ENCODE data around the gene SLC25A18.

The SLC25A18 gene

DNA sequence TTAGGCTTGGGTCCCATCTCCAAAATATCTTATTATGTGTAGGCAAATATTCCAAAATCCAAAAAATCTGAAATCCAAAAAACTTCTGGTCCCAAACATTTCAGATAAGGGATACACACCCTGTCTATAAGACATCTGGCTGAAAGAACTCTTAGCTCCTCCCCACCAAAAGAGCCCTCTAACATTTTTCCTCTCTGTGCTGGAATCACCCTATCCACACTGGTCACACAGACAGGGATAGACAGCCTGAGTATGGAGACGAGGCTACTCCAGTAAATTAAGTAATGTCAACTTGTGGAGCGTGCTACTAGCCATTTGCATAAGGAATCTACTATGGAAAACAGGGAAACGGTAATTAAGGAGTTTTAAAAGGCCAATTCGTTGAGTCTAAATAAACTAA lies 40.4 kb downstream of the SLC25A18 start:
- ChIA-PET CTCF (no interaction called here), POLR2A (no interaction called here)
- TF ChIP-seq TARDBP (IDR thresholded peaks at IDR 0.05): no peak
- DNase-seq (ENCODE audit: extremely low spot score): no peak

DNA sequence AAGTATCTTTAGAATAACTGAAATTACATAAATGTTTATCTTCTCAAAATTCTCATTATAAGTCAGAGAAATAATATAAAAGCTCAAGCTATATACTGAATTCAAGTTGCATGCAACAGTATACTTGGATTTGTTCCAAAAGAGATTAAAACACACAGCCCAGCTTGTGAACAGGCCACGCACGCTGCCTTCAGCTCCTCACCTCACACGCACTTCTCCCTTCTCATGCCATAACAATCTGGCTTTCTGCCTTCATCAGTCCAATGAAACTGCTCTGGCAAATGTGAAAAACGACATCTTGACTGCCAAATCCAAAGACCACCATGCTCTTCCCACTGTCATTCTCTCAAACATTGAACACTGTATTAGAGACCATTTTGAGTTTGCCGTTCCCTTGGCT lies 43.2 kb downstream of the SLC25A18 start:
- DNase-seq (ENCODE audit: extremely low spot score): no peak
- CTCF ChIA-PET: interaction anchor here (1.3 kb wide), 1 partner anchor 9 kb away, joined by 3 read pairs; no protein-coding TSS in a partner anchor
- TF ChIP-seq BHLHE40 (IDR thresholded peaks at IDR 0.05; ENCODE audit: borderline replicate concordance): no peak
- TF ChIP-seq, protein P1, sequence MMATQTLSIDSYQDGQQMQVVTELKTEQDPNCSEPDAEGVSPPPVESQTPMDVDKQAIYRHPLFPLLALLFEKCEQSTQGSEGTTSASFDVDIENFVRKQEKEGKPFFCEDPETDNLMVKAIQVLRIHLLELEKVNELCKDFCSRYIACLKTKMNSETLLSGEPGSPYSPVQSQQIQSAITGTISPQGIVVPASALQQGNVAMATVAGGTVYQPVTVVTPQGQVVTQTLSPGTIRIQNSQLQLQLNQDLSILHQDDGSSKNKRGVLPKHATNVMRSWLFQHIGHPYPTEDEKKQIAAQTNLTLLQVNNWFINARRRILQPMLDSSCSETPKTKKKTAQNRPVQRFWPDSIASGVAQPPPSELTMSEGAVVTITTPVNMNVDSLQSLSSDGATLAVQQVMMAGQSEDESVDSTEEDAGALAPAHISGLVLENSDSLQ (IDR thresholded peaks at IDR 0.05): no peak
- TF ChIP-seq FOXK2 (IDR thresholded peaks at IDR 0.05): no peak
- no peak for TF ChIP-seq ELF4 (IDR thresholded peaks at IDR 0.05)
- no peak for TF ChIP-seq TARDBP (IDR thresholded peaks at IDR 0.05)
- TF ChIP-seq ARNT (IDR thresholded peaks at IDR 0.05): no peak
- TF ChIP-seq FOXA1 (IDR thresholded peaks at IDR 0.05): no peak
- TF ChIP-seq LEF1 (IDR thresholded peaks at IDR 0.05; ENCODE audit: borderline replicate concordance): no peak
- no peak for TF ChIP-seq FOXM1 (IDR thresholded peaks at IDR 0.05; ENCODE audit: borderline replicate concordance)
- no peak for TF ChIP-seq SUZ12 (IDR thresholded peaks at IDR 0.05)
- no peak for TF ChIP-seq ZNF384 (IDR thresholded peaks at IDR 0.05)
- TF ChIP-seq HDGF (IDR thresholded peaks at IDR 0.05; ENCODE audit: borderline replicate concordance): no peak
- TF ChIP-seq CTBP1 (IDR thresholded peaks at IDR 0.05; ENCODE audit: borderline replicate concordance): no peak
- no peak for TF ChIP-seq NFRKB (IDR thresholded peaks at IDR 0.05)
- TF ChIP-seq L3MBTL2 (conservative IDR thresholded peaks at IDR 0.05): no peak
- TF ChIP-seq SP1 (IDR thresholded peaks at IDR 0.05): no peak
- POLR2A ChIA-PET: interaction anchor here (1.3 kb wide), 1 partner anchor 33 kb away, joined by 4 read pairs; no protein-coding TSS in a partner anchor

DNA sequence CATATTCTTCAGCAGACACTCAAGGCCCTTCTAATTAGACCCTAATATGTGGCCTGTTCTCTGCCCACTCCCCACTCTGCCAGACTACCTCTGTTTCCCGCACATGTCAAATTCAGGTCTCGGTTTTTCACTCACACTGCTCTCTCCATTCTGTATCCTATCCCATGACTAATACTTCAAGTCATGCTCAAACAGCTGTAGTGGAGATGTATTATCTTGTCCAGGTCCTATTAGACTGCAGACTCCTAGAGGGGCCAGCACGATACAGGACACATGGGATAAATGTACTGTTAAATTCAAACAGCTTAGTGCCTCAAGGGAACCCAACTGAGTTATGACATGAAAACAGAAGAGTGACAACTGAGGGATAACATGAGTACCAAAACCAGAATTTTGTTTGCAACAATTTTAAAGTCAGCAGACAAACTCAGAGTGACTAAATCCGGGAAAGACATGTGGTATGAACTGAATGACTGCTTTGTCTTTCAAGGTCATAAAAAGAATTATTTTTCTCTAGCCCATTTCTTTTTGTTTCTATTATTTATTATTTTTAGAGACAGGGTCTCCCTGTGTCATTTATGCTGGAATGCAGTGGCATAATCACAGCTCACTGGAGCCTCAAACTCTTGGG lies 44.7 kb downstream of the SLC25A18 start:
- DNase-seq (ENCODE audit: extremely low spot score): no peak
- POLR2A ChIA-PET: no interaction called here
- CTCF ChIA-PET: no interaction called here
- TF ChIP-seq, protein P1 (IDR thresholded peaks at IDR 0.05): no peak
- TF ChIP-seq ARNT (IDR thresholded peaks at IDR 0.05) (no peak), BHLHE40 (IDR thresholded peaks at IDR 0.05; ENCODE audit: borderline replicate concordance) (no peak), SUZ12 (IDR thresholded peaks at IDR 0.05) (no peak)

DNA sequence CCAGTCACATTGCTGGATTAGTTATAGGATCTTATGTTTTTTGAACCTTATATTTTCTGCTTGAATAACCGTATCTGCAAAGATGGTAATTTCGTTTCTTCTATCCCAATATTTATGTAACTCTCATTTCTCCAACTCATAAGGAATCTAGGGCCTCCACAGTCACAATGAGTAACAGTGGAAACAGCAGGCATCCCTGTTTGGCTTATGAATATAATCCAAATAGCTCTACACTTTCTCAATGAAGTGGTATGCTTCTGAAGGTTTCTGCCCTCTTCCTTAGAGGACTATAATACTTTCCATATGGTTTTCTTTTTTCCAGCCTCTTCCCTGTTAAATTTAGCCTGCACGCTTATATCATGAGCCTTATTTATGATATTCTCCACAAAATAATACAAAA lies 48.8 kb downstream of the SLC25A18 start:
- ChIA-PET POLR2A (no interaction called here), CTCF (no interaction called here)
- no peak for DNase-seq (ENCODE audit: extremely low spot score)
- TF ChIP-seq HDGF (IDR thresholded peaks at IDR 0.05; ENCODE audit: borderline replicate concordance) (no peak), SUZ12 (IDR thresholded peaks at IDR 0.05) (no peak), FOXA1 (IDR thresholded peaks at IDR 0.05) (no peak), ZNF384 (IDR thresholded peaks at IDR 0.05) (no peak), ELF4 (IDR thresholded peaks at IDR 0.05) (no peak), L3MBTL2 (conservative IDR thresholded peaks at IDR 0.05) (no peak), SP1 (IDR thresholded peaks at IDR 0.05) (no peak), BHLHE40 (IDR thresholded peaks at IDR 0.05; ENCODE audit: borderline replicate concordance) (no peak), ARNT (IDR thresholded peaks at IDR 0.05) (no peak), CTBP1 (IDR thresholded peaks at IDR 0.05; ENCODE audit: borderline replicate concordance) (no peak), NFRKB (IDR thresholded peaks at IDR 0.05) (no peak), TARDBP (IDR thresholded peaks at IDR 0.05) (no peak), LEF1 (IDR thresholded peaks at IDR 0.05; ENCODE audit: borderline replicate concordance) (no peak), FOXM1 (IDR thresholded peaks at IDR 0.05; ENCODE audit: borderline replicate concordance) (no peak), FOXK2 (IDR thresholded peaks at IDR 0.05) (no peak)
- TF ChIP-seq, protein P1 (IDR thresholded peaks at IDR 0.05): no peak

DNA sequence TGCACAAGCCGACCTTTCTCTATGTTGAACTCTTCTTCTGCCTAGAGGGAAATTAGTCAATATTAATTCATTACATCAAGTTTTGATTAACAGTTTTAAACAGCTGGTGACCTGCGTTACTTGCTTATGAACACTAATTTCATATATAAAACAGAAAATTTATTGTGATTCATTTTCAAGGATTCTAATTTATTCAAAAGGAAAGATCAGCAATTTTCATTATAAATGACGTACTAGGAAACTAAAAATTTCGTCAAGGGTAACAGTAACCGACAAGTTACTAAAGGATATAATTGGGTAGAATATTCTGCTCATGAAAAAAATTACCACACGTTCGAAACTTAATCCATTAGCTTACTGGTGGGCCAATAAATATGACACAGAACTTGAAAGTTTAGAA lies 50.0 kb downstream of the SLC25A18 start:
- no peak for TF ChIP-seq SP1 (IDR thresholded peaks at IDR 0.05)
- no peak for TF ChIP-seq FOXA1 (IDR thresholded peaks at IDR 0.05)
- no peak for TF ChIP-seq SUZ12 (IDR thresholded peaks at IDR 0.05)
- TF ChIP-seq, protein P1 (IDR thresholded peaks at IDR 0.05): no peak
- no peak for TF ChIP-seq CTBP1 (IDR thresholded peaks at IDR 0.05; ENCODE audit: borderline replicate concordance)
- no peak for TF ChIP-seq FOXK2 (IDR thresholded peaks at IDR 0.05)
- TF ChIP-seq HDGF (IDR thresholded peaks at IDR 0.05; ENCODE audit: borderline replicate concordance): no peak
- no peak for TF ChIP-seq ELF4 (IDR thresholded peaks at IDR 0.05)
- TF ChIP-seq TARDBP (IDR thresholded peaks at IDR 0.05): no peak
- TF ChIP-seq NFRKB (IDR thresholded peaks at IDR 0.05): no peak
- TF ChIP-seq BHLHE40 (IDR thresholded peaks at IDR 0.05; ENCODE audit: borderline replicate concordance): no peak
- TF ChIP-seq ZNF384 (IDR thresholded peaks at IDR 0.05): no peak
- TF ChIP-seq L3MBTL2 (conservative IDR thresholded peaks at IDR 0.05): no peak
- TF ChIP-seq FOXM1 (IDR thresholded peaks at IDR 0.05; ENCODE audit: borderline replicate concordance): no peak
- TF ChIP-seq LEF1 (IDR thresholded peaks at IDR 0.05; ENCODE audit: borderline replicate concordance): no peak
- TF ChIP-seq ARNT (IDR thresholded peaks at IDR 0.05): no peak
- CTCF ChIA-PET: no interaction called here
- POLR2A ChIA-PET: no interaction called here
- no peak for DNase-seq (ENCODE audit: extremely low spot score)

DNA sequence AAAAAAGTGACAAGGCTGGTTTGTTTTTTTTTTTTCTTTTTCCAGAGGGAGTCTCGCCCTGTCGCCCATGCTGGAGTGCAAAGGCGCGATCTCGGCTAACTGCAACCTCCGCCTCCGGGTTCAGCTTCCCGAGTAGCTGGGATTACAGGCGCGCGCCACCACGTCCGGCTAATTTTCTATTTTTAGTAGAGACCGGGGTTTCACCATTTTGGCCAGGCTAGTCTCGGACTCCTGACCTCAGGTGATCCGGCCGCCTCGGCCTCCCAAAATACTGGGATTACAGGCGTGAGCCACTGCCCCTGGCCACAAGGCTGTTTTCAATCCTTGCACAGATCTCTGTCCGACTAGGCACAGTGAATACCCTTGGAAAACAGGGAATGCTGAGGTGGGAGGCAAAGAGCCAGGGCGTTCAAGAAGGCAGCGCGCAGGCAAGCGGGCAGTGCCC lies 64.7 kb downstream of the SLC25A18 start:
- TF ChIP-seq FOXK2 (IDR thresholded peaks at IDR 0.05): no peak
- DNase-seq (ENCODE audit: extremely low spot score): no peak
- ChIA-PET CTCF (no interaction called here), POLR2A (no interaction called here)
